Stimulated activated memory B cell treated with anti-CD40 and anti-IgM and Interleukin-4, amounts not matched to agents 10 μg/mL and 1 μg/mL and 100 μg/mL, for 72 hours (primary cell): Measurements from ENCODE around the gene ACVR1.
"Not testable (repeated sequence)": the region's sequence is repeated elsewhere in the genome, so short reads cannot be mapped to it uniquely, and the experiment has no call there.

Experiments
- ATAC-seq: fragments of 150-1000 bp; cut with Tn5 transposase; 2 replicates; pipeline ENCODE4 v1.10.0; 2021
- H3K27ac Mint-ChIP-seq: one replicate; pipeline ENCODE4 v1.8.0; 2022; ENCODE audit warnings: mild to moderate bottlenecking, mixed read lengths
- H3K27me3 Mint-ChIP-seq: one replicate; pipeline ENCODE4 v1.8.0; 2022; ENCODE audit warnings: mixed read lengths
- H3K36me3 Mint-ChIP-seq: one replicate; pipeline ENCODE4 v1.8.0; 2022; ENCODE audit warnings: mixed read lengths
- H3K4me1 Mint-ChIP-seq: one replicate; pipeline ENCODE4 v1.8.0; 2022; ENCODE audit warnings: mixed read lengths
- H3K4me3 Mint-ChIP-seq: one replicate; pipeline ENCODE4 v1.8.0; 2022; ENCODE audit warnings: mild to moderate bottlenecking, moderate library complexity, mixed read lengths
- H3K9me3 Mint-ChIP-seq: one replicate; pipeline ENCODE4 v1.8.0; 2022; ENCODE audit warnings: mixed read lengths

The ACVR1 gene

DNA sequence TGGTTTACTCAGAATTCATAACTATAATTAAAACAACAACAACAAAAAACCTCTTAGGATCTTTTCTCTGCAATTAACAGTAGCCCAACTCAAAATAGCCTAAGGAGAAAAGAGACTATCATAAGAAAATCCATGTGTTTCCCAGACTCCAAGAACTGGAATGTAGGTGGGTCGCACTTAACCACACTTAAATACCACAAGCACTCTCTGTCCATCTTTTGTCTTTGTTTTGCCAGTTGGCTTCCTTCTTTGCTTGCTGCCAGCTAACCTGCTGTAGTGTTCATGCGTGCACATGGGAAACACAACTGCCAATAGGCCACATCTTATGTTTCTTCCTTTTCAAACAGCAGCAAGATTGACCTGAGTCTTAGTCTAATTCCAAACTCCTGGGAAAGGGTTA lies 24.1 kb upstream of the ACVR1 start:
- Mint-ChIP-seq H3K36me3 (peaks cover 5% of the 10 kb centered on the region), H3K9me3 (peaks cover 2% of the 10 kb centered on the region), H3K27me3 (no peaks in the 10 kb centered on the region), H3K4me1 (peaks cover 45% of the 10 kb centered on the region), H3K27ac (peak overlapping the region; percentile 88), H3K4me3 (no peak overlapping the region)
- no peak for ATAC-seq

DNA sequence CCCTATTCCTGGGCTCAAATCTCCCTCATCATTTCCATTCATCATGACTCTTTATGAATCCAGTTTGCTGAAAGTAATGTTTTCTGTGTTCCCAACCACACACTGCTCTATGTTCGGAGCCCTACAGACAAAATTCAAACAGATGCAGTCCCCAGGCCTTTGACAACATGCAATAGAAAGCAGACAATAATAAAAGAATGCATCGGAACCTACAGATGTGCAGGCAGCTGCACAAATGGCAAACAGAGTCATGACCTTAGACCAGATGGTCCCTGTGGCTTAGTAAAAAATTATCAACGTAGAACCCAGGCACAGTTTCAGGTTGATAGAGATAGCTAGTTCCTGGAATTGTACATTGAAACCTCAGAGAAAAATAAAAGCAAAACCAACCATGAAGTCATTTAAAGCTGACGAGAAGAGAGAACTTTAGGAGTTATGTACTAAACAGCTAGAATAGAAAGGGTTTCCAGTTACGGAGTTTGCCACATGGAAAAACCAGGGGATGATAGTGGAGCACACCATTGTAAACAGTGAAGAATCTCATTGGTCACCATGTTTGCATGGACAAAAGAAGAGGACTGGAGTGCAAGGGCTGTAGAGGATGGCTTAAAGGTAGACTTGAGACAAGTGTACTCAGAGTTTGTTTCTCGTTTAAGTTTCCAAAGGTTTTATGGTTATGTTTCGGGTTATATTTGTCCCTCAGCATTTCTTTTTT lies 23.2 kb upstream of the ACVR1 start:
- peak; percentile 80 for ATAC-seq
- H3K9me3 Mint-ChIP-seq: peaks cover 2% of the 10 kb centered on the region
- H3K4me3 Mint-ChIP-seq: peak overlapping the region; percentile 34
- H3K27me3 Mint-ChIP-seq: no peaks in the 10 kb centered on the region
- H3K27ac Mint-ChIP-seq: peak overlapping the region; percentile 88
- H3K4me1 Mint-ChIP-seq: peaks cover 45% of the 10 kb centered on the region
- peaks cover 5% of the 10 kb centered on the region for H3K36me3 Mint-ChIP-seq

DNA sequence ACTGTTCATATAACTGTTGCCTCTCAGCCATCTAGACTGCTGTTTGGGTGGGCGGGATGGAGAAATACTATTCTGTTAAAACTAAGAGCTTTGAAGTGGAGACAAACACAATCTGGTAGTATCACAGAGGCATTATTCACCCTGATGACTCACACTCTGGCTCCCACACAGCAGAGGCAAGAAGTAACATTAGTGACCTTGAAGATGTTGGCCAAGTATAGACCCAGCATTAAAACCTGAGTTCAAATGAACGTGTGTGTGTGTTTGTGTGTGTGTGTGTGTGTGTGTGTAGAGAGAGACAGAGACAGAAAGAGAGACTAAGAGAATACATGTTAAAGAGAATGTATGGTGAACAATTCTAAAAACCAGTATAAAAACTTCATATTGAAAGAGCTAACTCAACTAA lies 22.5 kb upstream of the ACVR1 start:
- Mint-ChIP-seq H3K27ac (peak overlapping the region; percentile 88), H3K9me3 (peaks cover 2% of the 10 kb centered on the region), H3K36me3 (peaks cover 5% of the 10 kb centered on the region), H3K27me3 (no peaks in the 10 kb centered on the region), H3K4me3 (peak overlapping the region; percentile 59), H3K4me1 (peaks cover 45% of the 10 kb centered on the region)
- ATAC-seq: peak; percentile 65

DNA sequence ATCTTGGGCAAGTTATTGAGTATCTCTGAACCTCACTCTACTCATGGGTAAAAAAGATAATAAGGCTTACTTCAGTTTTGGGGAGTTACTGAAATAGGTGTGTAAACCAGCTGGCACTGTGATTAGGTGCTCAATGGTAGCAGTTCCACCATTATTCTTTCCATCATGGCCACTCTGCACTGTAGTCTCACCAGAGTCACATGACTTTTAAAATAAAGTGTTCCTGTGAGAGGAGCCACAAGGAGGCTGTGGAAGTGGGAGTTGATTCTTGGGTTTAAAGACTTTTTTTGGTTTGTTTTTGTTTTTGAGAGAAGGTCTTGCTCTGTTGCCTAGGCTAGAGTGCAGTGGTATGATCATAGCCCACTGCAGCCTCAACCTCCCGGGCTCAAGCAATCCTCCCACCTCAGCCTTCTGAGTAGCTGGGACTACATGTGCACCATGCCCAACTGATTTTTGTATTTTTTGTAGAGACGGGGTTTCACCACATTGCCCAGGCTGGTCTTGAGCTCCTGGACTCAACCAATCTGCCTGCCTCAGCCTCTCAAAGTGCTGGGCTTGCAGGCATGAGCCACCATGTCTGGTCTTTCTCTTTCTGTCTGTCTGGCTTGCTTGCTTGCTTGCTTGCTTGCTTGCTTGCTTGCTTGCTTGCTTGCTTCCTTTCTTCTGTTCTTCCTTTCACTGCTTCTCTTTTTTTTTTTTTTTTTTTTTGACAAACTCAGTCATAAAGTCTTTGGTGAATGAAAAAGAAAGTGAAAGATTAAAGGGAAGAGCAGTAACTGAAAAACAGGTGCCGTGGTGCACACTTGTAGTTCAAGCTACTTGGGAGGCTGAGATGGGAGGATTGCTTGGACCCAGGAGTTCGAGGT lies 21.2 kb upstream of the ACVR1 start:
- H3K27ac Mint-ChIP-seq: peak overlapping the region; percentile 88
- H3K9me3 Mint-ChIP-seq: peaks cover 2% of the 10 kb centered on the region
- H3K27me3 Mint-ChIP-seq: no peaks in the 10 kb centered on the region
- H3K36me3 Mint-ChIP-seq: peaks cover 5% of the 10 kb centered on the region
- ATAC-seq: peak; percentile 73
- peaks cover 45% of the 10 kb centered on the region for H3K4me1 Mint-ChIP-seq
- peak overlapping the region; percentile 80 for H3K4me3 Mint-ChIP-seq

DNA sequence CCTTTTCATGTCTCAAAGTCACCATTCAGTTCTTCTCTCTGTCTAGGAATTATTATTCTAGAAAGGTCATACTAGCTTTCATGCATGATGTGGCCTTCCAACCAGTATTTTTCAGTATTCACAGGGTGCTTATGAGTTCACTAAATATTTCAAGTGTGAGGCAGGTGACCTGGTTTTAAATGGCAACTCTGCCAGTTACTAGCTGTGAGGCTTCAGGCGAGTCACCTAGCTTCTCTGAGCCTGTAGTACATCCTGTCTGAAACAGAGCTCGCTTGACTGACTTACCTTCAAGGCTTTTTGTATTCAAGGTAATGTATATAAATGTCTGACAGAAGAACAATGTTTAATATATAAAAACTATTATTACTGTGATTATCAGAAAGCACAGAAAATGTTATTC lies 19.4 kb upstream of the ACVR1 start:
- Mint-ChIP-seq H3K27ac (no peak overlapping the region), H3K9me3 (peaks cover 2% of the 10 kb centered on the region), H3K36me3 (peaks cover 5% of the 10 kb centered on the region), H3K4me1 (peaks cover 37% of the 10 kb centered on the region), H3K4me3 (no peak overlapping the region), H3K27me3 (no peaks in the 10 kb centered on the region)
- no peak for ATAC-seq

DNA sequence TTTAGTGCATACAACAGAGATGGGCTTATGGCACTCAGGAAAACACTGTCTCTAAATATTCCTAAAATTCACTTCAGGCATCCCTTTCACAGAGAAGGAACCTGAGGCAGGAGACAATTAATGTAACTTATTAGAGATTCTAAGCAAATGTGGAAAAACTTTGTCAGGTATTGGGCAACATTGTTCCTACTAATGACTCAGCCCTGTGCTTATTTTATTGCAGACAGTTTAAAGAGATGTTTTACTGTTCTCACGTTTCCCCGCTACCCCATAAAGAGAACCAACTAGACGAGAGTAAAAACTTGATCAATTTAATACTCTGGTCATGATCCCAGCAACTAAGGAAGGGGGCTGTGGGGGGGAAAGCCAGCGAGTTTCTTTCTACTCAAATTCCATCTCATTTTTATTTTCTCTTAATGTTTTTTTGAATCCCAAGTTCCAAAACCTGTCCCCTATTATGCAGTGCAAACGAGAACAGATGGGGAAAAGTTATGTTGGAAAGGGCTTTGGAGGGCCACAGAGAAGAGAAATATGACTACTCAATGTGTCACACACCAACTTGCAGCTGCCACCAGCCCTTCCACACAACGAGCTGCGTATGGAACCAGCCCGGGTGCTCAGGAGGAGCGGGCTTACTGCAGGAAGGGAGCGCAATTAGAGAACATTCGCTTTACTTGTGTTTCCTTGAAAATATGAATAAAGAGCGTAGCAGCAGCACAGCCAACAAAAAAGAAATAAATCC lies 18.7 kb upstream of the ACVR1 start:
- no peak for ATAC-seq
- Mint-ChIP-seq H3K9me3 (peaks cover 2% of the 10 kb centered on the region), H3K27me3 (no peaks in the 10 kb centered on the region), H3K4me3 (no peak overlapping the region), H3K36me3 (peaks cover 5% of the 10 kb centered on the region), H3K27ac (no peak overlapping the region), H3K4me1 (peaks cover 30% of the 10 kb centered on the region)

DNA sequence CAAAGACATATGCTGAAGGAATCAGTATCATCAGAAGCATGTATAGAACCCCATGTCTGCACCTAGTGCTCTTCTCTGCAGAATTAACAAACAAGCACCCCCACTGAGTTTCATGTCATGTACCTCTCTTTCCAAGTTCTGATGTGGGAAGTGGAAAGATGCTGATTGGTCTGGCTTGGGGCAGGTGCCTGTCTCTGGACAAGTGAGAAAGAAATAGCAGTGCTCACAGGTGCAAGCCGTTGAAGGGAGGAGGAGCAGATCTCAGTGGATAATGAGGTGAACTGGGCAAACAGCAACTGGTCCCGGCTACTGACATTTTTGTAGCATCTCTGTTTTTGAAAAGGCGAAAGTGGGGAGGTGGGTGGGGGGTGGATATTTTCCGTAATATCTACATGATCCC lies 17.5 kb upstream of the ACVR1 start:
- no peak overlapping the region for H3K27ac Mint-ChIP-seq
- H3K4me3 Mint-ChIP-seq: no peak overlapping the region
- ATAC-seq: no peak

DNA sequence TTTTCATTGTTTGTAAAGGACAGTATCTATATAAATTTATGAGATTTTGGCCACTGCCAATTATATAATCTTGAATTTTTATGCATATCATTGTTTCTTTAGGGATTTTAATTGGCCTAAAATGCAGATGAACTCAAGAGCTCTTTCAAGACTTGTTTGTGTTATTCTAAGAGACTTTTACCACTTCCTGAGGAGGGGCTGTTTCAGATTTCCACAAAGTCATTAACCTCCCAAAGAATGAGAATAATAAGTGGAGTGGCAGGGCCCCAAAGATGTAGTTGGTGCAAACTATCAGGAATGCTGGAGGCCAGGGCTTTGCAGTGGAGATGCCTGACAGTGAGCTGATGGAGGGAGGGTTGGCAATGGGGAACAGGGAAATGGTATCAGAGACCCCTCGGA lies 15.5 kb upstream of the ACVR1 start:
- ATAC-seq: no peak
- Mint-ChIP-seq H3K4me3 (no peak overlapping the region), H3K36me3 (no peaks in the 10 kb centered on the region), H3K4me1 (no peaks in the 10 kb centered on the region), H3K9me3 (no peaks in the 10 kb centered on the region), H3K27ac (no peak overlapping the region), H3K27me3 (no peaks in the 10 kb centered on the region)

More for the DNA sequence above, 17.5 kb upstream of the ACVR1 start:
- Mint-ChIP-seq H3K36me3 (peaks cover 5% of the 10 kb centered on the region), H3K4me1 (peaks cover 19% of the 10 kb centered on the region), H3K9me3 (peaks cover 2% of the 10 kb centered on the region), H3K27me3 (no peaks in the 10 kb centered on the region)

DNA sequence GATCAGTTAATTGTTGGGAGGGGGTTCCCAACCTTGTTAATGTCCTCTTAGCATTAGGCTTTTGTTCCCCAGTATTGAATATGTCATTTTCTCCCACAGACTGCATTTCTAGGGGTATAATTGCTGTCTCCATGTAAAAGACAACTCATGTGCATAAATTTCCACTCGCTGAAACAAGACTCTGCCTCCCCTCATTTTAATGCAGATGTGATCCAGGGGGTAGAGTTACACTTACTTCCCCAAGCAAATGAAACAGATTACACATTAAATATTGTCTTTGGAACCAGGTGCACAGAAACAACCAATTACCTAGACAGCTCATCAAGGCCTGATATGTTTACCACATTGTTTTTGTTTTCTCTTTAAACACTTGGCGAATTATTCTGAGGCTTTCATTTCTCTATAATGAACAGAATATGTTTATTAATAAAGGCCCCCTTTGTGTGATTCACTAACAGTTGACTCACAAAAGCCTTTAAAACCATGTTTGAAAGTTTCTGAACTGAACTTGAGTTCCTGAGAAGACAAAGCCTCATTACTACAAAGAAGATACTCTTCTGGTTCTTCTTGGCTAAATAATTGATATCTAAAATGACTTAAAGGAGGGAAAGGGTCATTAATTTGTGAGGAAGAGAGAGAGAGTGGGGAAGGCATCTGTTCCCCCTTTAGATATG lies 15.0 kb upstream of the ACVR1 start:
- no peak for ATAC-seq
- Mint-ChIP-seq H3K27ac (no peak overlapping the region), H3K27me3 (no peaks in the 10 kb centered on the region), H3K9me3 (no peaks in the 10 kb centered on the region), H3K36me3 (no peaks in the 10 kb centered on the region), H3K4me3 (no peak overlapping the region), H3K4me1 (no peaks in the 10 kb centered on the region)

DNA sequence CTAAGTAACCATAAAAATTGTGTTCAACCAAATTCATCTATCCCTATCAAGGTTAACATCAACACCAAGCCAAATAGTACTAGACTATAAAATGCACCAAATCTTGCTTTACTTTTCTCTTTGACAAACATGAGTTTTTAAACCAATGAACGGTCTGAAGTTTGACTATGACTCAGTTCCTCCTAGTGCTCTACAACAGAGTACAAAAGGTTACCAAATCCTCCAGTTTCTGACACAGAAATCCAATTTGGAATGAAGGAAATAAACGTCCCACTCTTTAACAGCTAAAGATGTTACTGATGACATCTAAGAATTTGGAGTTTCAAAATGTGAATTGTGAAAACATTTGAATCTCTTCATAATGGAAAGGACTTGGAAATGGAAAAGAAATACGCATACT lies 11.8 kb upstream of the ACVR1 start:
- Mint-ChIP-seq H3K27me3 (peaks cover 9% of the 10 kb centered on the region), H3K4me3 (no peak overlapping the region), H3K9me3 (no peaks in the 10 kb centered on the region), H3K27ac (no peak overlapping the region), H3K4me1 (no peaks in the 10 kb centered on the region), H3K36me3 (no peaks in the 10 kb centered on the region)
- no peak for ATAC-seq

DNA sequence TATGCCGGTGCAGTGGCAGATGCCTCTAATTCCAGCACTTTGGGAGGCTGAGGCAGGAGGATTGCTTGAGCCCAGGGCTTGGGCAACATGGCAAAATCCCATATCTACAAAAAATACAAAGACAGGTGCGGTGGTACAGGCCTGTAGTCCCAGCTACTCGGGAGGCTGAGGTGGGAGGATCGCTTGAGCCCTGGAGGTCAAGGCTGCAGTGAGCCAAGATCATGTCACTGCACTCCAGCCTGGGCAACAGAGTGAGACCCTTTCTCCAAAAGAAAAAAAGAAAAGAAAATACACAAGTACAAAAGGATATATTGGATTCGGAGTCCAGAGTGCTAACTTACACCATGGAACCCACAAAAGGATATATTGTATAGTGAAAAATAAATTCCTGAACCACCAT lies 8.4 kb upstream of the ACVR1 start:
- not testable (repeated sequence) for H3K27ac Mint-ChIP-seq, H3K4me3 Mint-ChIP-seq, ATAC-seq, H3K36me3 Mint-ChIP-seq, H3K27me3 Mint-ChIP-seq, H3K9me3 Mint-ChIP-seq, H3K4me1 Mint-ChIP-seq

DNA sequence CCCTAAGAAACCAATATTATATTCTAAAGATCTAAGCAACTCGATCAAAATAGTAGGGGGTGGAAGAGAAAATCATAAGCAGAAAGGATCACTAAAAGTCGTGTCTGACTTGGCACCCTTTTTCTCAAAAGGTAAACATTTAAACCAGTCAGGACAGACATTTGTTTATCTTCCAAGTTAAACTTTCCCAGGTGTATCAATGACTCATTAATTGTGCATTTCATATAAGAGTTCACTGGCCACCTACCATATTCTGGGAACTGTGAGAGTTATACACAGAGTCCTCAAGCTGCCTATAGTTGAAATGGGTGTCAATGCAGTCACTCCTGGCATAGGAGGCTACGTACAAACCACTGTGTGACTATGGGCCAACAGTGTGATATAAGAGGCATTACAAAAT lies 4.8 kb upstream of the ACVR1 start:
- Mint-ChIP-seq H3K36me3 (no peaks in the 10 kb centered on the region), H3K9me3 (no peaks in the 10 kb centered on the region), H3K27ac (no peak overlapping the region), H3K4me3 (no peak overlapping the region), H3K27me3 (peaks cover 9% of the 10 kb centered on the region), H3K4me1 (peaks cover 12% of the 10 kb centered on the region)
- no peak for ATAC-seq

DNA sequence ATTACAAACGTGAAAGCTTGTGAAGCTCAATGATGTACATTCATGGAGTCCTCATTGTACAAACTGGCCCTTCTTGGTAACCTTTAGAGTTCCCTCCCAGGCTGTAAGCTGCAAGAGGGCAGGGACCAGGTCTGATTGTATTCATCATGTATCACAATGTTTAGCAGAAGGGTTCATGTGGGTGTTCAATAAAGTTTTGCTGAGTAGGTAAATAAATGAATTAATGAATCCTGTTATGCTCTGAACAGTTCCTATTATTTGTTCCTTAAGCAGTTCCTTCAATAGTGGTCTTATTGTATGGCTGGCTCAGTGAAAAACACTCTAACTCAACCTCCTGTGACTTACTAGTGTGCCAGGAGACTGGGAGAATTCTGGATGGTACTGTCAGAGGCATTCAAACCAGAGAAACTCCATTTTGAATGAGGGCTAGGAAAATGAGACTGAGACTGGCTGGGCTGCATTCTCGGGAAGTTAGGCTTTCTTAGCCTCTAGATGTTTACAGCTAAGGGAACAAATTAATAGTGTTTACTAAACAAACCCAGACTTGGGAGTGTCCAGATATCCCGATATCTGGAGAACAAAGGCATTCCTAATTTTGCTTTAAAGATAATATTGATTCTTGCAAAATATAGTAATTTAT lies 1.8 kb upstream of the ACVR1 start:
- H3K4me1 Mint-ChIP-seq: peaks cover 35% of the 10 kb centered on the region
- H3K27ac Mint-ChIP-seq: no peak overlapping the region
- H3K36me3 Mint-ChIP-seq: no peaks in the 10 kb centered on the region

DNA sequence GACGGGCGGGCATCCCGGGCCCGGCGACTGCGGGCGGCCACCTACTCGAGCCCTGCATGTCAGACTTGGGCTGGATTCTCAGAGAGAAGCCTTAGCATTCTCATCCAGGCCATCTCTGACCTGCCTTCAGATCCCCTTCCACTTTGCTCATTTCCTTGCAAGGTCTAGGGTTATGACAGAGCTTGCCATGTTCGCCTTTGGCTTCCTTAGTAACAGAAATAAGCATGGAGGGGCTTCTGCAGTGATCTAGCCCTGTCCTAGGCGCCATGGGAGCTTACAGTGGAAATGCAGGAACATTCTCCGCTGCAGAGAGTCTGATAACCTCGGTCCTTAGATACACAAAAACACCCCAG lies 632 bp upstream of the ACVR1 start:
- no peak for ATAC-seq
- Mint-ChIP-seq H3K27ac (peak overlapping the region; percentile 78), H3K36me3 (no peaks in the 10 kb centered on the region), H3K27me3 (no peaks in the 10 kb centered on the region), H3K4me3 (peak overlapping the region; percentile 80), H3K4me1 (peaks cover 35% of the 10 kb centered on the region), H3K9me3 (no peaks in the 10 kb centered on the region)

More for the DNA sequence above, 1.8 kb upstream of the ACVR1 start:
- no peak for ATAC-seq
- H3K9me3 Mint-ChIP-seq: no peaks in the 10 kb centered on the region
- no peaks in the 10 kb centered on the region for H3K27me3 Mint-ChIP-seq
- H3K4me3 Mint-ChIP-seq: no peak overlapping the region
